Gastrocnemius medialis (tissue), 4 donors: ENCODE results near the gene FOXO6. TPM values are rescaled to one million over a fixed set of nuclear protein-coding genes. Genes with fewer than 3 reads are reported as not detected.

Experiments used
- ATAC-seq, 2 donors: fragments of 150-250 bp; one replicate each; pipeline ENCODE4 v1.9.1; 2016
- DNase-seq, 2 donors: peaks; one replicate each; pipeline ENCODE4 v3.0.0-alpha.2; 2019
- H3K27ac ChIP-seq, 4 donors: fragments of 200-600 bp; sonication (generic); 1 replicate in 1 of 4; 2 replicates in 3 of 4; pipeline ENCODE4 v1.5.1; 2016 to 2018; ENCODE audit warnings: mild to moderate bottlenecking in 2 of 4, moderate library complexity in 1 of 4
- H3K27me3 ChIP-seq, 3 donors: fragments of 200-600 bp; sonication (generic) in 2 of 3; 1 replicate in 1 of 3; 2 replicates in 2 of 3; pipeline versions ENCODE4 v1.5.1 to v1.6.0; 2016 to 2019; ENCODE audit warnings: mild to moderate bottlenecking in 1 of 3, moderate library complexity in 1 of 3
- H3K36me3 ChIP-seq, 2 donors: fragments of 200-600 bp; sonication (generic) in 1 of 2; one replicate each; pipeline ENCODE4 v1.5.1; 2017 to 2018
- H3K4me1 ChIP-seq, 2 donors: fragments of 200-600 bp; sonication (generic) in 1 of 2; one replicate each; pipeline ENCODE4 v1.5.1; 2016 to 2017; ENCODE audit warnings: mild to moderate bottlenecking in 2 of 2
- H3K4me3 ChIP-seq, 4 donors: fragments of 200-600 bp; sonication (generic) in 3 of 4; 1 replicate in 1 of 4; 2 replicates in 3 of 4; pipeline ENCODE4 v1.5.1; 2016 to 2019; ENCODE audit warnings: mild to moderate bottlenecking in 2 of 4
- H3K9me3 ChIP-seq, 3 donors: fragments of 200-600 bp; sonication (generic) in 2 of 3; 1 replicate in 1 of 3; 2 replicates in 2 of 3; pipeline ENCODE4 v1.5.1; 2016 to 2019
- POLR2A ChIP-seq, 2 donors: fragments of 450-650 bp; IDR thresholded peaks; one replicate each; pipeline ENCODE4 v1.6.1; 2017; ENCODE audit warnings: antibody characterized with exemption in 2 of 2, mild to moderate bottlenecking in 2 of 2, moderate library complexity in 2 of 2
- in situ Hi-C, 4 donors: fragments of 200-750 bp; cut with MboI; loops; one replicate each; pipeline versions ENCODE4 v1.15.0 to v1.8.0; 2017; ENCODE audit warnings: low sequenced_read_pairs in 4 of 4
- intact Hi-C: fragments of 100-400 bp; cut with DNase I; formaldehyde crosslinking; loops from one replicate; pipeline ENCODE4 v1.15.1; 2023; ENCODE audit warnings: low total_unique reads
- total RNA-seq, 4 donors: library from RNA; depleted of rRNA; stranded (reverse); fragments of >200 nt; gene quantifications; one replicate each; pipeline versions ENCODE4 v1.1.0 to v1.2.3, GENCODE V29; 2016
- TF ChIP-seq, protein P1 (sequence below), 5 experiments: fragments of 450-650 bp in 3 of 5; fragments of 200-600 bp in 2 of 5; sonication (generic) in 2 of 5; IDR thresholded peaks in 4 of 5; conservative IDR thresholded peaks in 1 of 5; 1 replicate in 4 of 5; 2 replicates in 1 of 5; pipeline ENCODE4 v1.5.1; 2016 to 2019; ENCODE audit warnings: antibody characterized with exemption in 5 of 5, mild to moderate bottlenecking in 3 of 5, moderate library complexity in 3 of 5

Gene FOXO6
- total RNA-seq, 4 donors from 2014 or later, result 0.20 to 3.9 (median 0.94) TPM

DNA sequence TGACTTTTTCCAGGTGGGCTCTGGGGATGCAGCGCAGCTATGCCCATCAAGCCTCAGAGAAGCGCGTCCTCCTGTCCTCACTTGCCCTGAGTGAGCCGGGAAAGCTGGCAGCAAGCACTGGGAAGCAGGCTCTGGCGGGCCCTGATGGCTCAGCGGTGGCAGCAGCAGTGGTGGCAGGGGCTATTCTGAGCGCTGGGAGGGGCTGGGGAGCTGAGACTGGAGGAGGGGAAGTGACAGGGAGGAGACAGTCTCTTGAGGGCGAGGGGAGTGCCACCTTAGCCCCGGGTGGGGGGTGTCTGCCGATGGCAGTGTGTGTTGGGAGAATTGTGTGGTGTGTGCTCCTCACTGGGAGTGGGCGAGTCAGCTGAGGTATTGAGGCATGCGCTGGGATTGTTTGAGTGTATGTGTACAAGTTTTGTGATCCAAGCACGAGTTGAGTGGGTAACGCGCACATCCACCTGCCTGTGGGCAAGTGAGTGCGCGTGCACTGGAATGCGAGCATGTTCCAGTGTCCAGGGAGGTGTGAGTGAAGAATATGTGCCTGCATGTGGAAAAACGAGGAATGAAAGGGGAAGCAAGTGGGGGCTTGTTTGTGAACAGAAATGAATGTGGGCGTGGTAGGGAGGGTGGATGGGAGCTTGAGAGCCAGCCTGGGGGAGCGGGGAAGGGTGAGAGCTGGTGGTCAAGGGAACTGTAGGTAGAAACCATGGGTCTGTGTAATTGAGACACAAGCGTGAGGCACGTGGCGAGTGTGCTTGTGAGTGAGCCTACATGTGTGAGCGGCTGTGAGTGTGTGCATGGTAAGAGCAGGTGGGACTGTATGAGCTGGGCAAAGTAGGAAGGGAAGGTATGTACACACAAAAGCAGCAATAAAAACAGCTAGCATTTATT lies 2.9 kb upstream of the FOXO6 start:
- Histone ChIP-seq H3K4me3 (no peak overlapping the region), H3K36me3 (no peaks in the 10 kb centered on the region), H3K27ac (peak overlapping the region; percentile 74 to 84 (median 78)), H3K9me3 (no peaks in the 10 kb centered on the region), H3K27me3 (no peaks in the 10 kb centered on the region), H3K4me1 (peaks cover 39 to 50% of the 10 kb centered on the region in 2 donors)
- in situ Hi-C loops, result no loop called here
- intact Hi-C loops, result loop anchor here (10.0 kb wide), 1 partner anchor 306 kb away; no protein-coding TSS in a partner anchor
- peak in 1 of 2 donors; percentile 78 for DNase-seq
- no peak for TF ChIP-seq POLR2A (IDR thresholded peaks at IDR 0.05)
- TF ChIP-seq, protein P1, sequence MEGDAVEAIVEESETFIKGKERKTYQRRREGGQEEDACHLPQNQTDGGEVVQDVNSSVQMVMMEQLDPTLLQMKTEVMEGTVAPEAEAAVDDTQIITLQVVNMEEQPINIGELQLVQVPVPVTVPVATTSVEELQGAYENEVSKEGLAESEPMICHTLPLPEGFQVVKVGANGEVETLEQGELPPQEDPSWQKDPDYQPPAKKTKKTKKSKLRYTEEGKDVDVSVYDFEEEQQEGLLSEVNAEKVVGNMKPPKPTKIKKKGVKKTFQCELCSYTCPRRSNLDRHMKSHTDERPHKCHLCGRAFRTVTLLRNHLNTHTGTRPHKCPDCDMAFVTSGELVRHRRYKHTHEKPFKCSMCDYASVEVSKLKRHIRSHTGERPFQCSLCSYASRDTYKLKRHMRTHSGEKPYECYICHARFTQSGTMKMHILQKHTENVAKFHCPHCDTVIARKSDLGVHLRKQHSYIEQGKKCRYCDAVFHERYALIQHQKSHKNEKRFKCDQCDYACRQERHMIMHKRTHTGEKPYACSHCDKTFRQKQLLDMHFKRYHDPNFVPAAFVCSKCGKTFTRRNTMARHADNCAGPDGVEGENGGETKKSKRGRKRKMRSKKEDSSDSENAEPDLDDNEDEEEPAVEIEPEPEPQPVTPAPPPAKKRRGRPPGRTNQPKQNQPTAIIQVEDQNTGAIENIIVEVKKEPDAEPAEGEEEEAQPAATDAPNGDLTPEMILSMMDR (IDR thresholded peaks at IDR 0.05 in 4 of 5, conservative IDR thresholded peaks at IDR 0.05 in 1 of 5), result no peak
- ATAC-seq, result peak in 1 of 2 donors; percentile 19

DNA sequence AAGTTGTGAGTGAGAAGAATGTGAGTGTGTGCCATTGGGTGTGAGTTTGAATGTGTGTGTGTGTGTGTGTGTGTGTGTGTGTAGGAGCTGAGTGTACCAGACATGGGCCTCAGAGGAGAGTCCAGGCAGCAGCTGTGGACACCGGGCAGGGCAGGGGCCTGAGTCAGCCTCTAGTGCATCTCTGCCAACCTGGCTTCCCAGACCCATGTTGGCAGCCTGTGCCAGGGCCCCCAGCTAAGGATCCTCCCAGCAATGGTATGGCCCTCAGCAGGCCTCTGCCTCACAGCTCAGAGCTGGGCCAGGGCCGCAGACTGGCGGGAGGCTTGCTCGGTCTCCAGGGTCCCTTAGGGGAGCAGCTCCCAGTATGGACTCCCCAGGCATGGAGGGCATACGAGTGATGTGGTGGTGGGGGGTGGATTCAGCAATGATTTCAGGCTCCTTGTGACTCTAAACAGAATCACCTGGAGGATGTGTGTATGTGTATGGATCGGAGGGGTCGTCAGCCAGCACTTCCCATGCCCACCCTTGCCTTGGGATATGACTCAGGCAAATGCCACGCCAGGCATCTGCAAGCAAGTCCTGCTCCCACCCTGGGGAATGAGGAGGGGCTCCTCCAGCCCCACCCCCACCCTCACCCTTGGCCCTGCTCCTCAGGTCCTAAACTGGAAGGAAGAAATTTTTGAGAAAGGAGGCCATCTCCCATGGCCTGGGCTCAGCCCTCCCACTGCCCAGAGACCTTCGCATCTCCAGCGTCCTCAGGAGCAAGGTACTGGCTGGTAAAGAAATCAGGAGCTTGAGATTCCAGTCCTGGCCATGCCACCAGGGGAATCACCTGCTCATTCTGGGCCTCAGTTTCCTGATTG lies 1.8 kb upstream of the FOXO6 start:
- peak in 1 of 2 donors; percentile 26 for ATAC-seq

DNA sequence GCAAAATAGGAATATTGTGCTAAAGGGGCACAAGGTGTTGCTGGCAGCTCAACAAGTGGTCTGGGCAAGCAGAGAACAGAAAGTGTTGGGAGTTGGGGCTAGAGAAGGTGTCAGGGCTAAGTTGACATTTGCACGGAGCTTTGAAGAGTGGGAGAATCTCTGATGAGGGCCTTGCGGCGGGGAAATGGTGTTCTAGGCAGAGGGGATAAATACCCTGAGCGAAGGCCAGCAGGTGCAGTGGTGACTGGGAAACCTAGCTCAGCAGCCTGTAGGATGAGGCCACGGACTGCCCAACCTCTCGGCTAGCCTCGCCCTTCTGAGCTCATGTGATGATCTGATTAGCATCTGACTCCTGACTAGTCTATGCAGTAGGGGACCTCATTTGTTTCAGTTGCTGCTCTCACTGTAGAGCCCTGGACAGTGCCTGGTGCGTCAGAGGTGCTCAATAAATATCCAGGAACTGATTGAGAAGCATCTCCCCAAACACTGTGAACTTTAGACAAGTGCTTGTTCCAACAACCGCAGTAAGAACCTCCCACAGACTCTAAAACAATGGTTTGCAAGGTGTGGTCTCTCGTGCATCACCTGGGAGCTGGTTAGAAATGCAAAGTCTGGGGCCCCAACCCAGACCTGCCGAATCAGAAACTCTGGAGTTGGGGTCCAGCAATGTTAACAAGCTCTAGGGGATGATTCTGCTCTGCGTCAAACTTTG lies 1.0 kb upstream of the FOXO6 start:
- no peak for TF ChIP-seq POLR2A (IDR thresholded peaks at IDR 0.05)
- TF ChIP-seq, protein P1 (IDR thresholded peaks at IDR 0.05 in 4 of 5, conservative IDR thresholded peaks at IDR 0.05 in 1 of 5), result no peak
- Histone ChIP-seq H3K27me3 (no peaks in the 10 kb centered on the region), H3K4me1 (peaks cover 39 to 56% of the 10 kb centered on the region in 2 donors), H3K36me3 (no peaks in the 10 kb centered on the region), H3K9me3 (no peaks in the 10 kb centered on the region), H3K27ac (peak overlapping the region; percentile 74 to 84 (median 78)), H3K4me3 (peak overlapping the region in 2 of 4 donors; percentile 58 to 60)
- peak in 1 of 2 donors; percentile 7 for ATAC-seq
- peak in 1 of 2 donors; percentile 56 for DNase-seq
- in situ Hi-C loops, result loop anchor here in 2 of 4 donors (10.0 kb wide), 1 partner anchor 55 kb away; no protein-coding TSS in a partner anchor
- intact Hi-C loops, result loop anchor here (2.0 kb wide), 1 partner anchor 39 kb away; no protein-coding TSS in a partner anchor

More for the DNA sequence above, 1.8 kb upstream of the FOXO6 start:
- intact Hi-C loops (loop anchor here (2.0 to 10.0 kb wide), 2 partner anchors 39 to 305 kb away; no protein-coding TSS in a partner anchor), in situ Hi-C loops (loop anchor here in 2 of 4 donors (10.0 kb wide), 1 partner anchor 55 kb away; no protein-coding TSS in a partner anchor)
- peaks cover 39 to 51% of the 10 kb centered on the region in 2 donors for H3K4me1 ChIP-seq
- H3K27ac ChIP-seq, result peak overlapping the region; percentile 74 to 84 (median 78)
- TF ChIP-seq, protein P1 (IDR thresholded peaks at IDR 0.05 in 4 of 5, conservative IDR thresholded peaks at IDR 0.05 in 1 of 5), result no peak
- no peak for TF ChIP-seq POLR2A (IDR thresholded peaks at IDR 0.05)
- H3K36me3 ChIP-seq, result no peaks in the 10 kb centered on the region
- H3K27me3 ChIP-seq, result no peaks in the 10 kb centered on the region
- peak in 1 of 2 donors; percentile 80 for DNase-seq
- H3K4me3 ChIP-seq, result no peak overlapping the region
- H3K9me3 ChIP-seq, result no peaks in the 10 kb centered on the region
